GM21447 (cell line): ENCODE measurements around the gene LONP2.
"Not testable (repeated sequence)": the region's sequence is repeated elsewhere in the genome, so short reads cannot be mapped to it uniquely, and the experiment has no call there.

Experiments
- ATAC-seq: cut with Tn5 transposase; IDR thresholded peaks from one replicate; pipeline ENCODE4 v1.9.1; 2021; ENCODE audit not compliant: unreplicated experiment

Gene LONP2

GRCh38 chr16:48365025-48365600, 121.0 kb downstream of the LONP2 start:
- no peak for ATAC-seq

GRCh38 chr16:48365601-48366164, 121.6 kb downstream of the LONP2 start:
- ATAC-seq, result peak; percentile 86

GRCh38 chr16:48366165-48367093, 122.3 kb downstream of the LONP2 start:
- peak; percentile 68 for ATAC-seq

- ATAC-seq, result no peak
Measured at GRCh38 chr16:48367441-48368049, 123.4 kb downstream of the LONP2 start.

DNA sequence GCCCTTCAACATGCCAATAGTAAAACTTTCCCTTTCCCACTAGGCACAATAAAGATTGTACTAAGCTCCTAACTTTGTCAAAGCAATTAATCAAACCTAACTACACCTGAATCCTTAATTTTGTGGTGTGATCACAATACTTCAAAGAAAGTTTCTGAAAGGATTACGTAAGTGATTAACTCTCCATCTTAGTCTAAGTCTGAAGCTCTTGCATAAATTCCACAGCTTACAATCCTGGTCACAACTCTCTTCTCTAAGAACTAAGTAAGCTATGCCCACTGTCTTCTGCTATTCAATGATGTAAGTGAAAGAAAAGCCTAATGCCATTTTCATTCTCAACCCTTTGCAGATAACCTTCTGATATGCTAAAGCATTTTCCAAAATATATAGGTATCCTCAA, 125.7 kb downstream of the LONP2 start:
- no peak for ATAC-seq

GRCh38 chr16:48370229-48370628, 126.1 kb downstream of the LONP2 start:
- ATAC-seq, result no peak

DNA sequence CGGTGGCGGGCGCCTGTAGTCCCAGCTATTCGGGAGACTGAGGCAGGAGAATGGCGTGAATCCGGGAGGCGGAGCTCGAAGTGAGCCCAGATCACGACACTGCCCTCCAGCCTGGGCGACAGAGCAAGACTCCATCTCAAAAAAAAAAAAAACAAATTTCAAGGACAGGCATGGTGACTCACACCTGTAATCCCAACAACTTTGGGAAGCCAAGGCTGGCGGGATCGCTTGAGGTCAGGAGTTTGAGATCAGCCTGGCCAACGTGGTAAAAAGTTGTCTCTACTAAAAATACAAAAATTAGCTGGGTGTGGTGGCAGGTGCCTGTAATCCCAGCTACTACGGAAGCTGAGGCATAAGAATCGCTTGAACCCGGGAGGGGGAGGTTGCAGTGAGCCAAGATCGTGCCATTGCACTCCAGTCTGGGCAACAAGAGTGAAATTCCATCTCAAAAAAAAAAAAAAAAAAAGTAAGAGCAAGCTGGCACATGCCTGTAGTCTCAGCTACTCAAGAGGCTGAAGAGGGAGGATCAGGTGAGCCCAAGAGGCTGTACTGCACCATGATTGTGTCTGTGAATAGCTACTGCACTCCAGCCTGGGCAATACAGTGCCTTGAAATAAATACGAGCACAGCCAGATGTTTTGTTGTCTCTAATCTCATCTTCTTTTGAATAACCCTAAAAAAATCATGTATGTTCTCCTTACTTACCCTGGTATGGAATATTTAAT, 126.7 kb downstream of the LONP2 start:
- ATAC-seq, result not testable (repeated sequence)

GRCh38 chr16:48371393-48371780, 127.3 kb downstream of the LONP2 start:
- ATAC-seq, result no peak

DNA sequence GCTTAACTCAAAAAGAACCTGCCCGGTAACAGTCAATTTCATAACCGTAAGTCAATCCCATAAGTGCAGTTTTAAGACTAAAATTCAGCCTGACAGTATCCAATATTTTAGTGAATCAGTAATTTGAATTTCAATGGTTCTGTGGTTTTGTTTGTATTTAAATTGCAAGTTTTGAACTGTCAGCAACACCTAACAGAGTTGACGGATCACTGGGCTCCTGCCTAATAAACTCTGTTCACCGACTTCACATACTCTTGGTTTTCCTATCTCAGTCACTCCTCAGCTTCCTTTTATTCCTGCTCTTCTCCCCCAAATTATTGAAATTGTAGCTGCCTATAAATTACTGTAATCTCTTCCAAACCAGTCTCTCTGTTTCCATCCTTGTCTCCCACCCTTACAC, 128.6 kb downstream of the LONP2 start:
- no peak for ATAC-seq

DNA sequence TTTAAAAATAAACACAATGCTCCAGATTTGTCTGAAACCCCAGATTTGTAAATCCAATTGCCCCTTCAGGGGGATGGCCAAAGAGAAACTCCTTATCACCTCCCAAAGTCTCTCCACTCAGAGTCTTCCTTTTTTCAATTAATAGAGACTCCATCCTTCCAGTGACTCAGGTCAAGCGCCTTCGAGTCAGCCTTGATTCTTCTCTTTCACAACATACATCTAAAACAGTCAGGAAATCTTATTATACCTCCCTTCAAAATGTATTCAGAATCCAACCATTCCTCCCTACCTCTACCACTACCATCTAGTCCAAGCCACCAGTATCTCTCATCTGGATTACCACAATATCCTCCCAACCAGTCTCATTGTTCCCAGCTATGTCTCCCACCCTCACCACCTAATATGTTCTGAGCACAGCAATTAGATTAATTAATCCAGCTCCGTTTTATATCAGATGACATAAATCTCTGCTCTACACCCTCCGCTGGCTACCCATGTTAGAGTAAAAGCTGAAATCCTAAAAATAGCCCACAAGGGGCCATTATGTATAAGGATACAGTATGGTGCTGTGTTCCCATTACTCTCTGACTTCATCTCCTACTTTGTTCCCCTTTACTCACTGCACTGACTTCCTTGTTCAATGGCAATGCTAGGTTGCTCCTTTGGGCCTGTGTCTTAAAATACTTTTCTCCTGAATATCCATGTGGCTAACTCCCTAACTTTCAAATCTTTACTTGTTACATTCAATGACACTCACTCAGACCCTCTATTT, 129.3 kb downstream of the LONP2 start:
- no peak for ATAC-seq

DNA sequence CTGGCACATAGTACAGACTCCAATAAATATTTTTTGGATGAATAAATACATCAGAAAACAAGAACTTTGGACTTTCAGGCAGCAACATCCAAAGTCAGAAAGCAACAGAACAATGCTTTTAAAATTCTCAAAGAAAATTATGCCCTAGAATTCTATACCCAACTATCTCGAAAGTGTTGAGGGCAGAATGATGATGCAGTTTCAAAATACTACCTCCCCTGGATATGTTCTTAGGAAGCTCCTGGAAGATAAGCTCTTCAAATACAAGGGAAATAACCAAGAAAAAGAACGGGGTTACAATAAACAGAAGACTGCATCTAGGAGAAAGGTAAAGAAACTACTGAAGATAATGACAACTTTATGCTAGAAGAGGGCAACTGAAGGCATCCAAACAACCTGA, 130.2 kb downstream of the LONP2 start:
- no peak for ATAC-seq

DNA sequence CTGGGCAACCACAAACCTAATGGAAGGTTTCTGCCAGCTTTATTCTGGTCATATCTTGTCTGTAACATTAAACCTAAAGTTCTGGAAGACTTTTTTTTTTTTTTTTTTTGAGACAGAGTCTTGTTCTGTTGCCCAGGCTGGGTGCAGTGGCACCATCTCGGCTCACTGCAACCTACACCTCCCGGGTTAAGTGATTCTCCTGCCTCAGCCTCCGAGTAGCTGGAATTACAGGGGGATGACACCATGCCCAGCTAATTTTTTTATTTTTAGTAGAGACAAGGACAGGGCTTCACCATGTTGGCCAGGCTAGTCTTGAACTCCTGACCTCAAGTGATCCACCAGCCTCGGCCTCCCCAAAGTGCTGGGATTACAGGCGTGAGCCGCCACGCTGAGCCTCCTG, 133.2 kb downstream of the LONP2 start:
- ATAC-seq, result not testable (repeated sequence)

DNA sequence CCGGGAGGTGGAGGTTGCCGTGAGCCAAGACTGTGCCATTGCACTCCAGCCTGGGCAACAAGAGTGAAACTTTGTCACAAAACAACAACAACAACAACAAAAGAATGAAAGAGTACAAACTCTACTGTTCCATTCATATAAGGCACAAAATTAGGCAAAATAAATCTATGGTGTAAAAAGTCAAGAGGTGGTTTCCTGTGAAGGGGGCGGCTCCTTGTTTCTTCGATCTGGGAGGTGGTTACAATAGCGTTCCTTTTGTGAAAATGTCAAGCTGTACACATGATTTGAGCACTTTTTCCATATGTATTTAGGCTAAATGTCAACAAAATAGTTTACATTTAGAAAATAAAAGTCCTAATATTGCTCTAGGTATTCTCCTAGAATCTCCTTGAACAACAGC, 134.2 kb downstream of the LONP2 start:
- ATAC-seq, result no peak

DNA sequence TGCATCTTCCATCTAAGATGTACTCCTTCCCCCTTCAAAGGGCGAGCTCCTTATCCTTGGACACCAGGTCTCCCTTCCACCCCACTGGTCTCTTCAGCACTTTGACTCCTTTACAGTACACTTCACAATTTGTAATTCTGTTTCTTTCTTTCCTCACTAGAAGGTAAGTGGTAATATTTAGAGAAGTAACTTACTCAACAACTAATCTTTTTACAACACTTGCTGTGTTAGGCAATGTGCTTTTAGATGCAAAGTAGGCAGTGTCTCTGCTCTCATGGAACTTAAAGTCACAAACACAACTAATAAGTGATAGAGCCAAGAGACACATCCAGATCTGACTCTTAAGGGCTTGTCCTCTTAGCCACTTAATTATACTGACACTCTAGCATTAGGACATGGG, 134.7 kb downstream of the LONP2 start:
- ATAC-seq, result no peak

GRCh38 chr16:48381201-48381600, 137.1 kb downstream of the LONP2 start:
- ATAC-seq, result no peak

DNA sequence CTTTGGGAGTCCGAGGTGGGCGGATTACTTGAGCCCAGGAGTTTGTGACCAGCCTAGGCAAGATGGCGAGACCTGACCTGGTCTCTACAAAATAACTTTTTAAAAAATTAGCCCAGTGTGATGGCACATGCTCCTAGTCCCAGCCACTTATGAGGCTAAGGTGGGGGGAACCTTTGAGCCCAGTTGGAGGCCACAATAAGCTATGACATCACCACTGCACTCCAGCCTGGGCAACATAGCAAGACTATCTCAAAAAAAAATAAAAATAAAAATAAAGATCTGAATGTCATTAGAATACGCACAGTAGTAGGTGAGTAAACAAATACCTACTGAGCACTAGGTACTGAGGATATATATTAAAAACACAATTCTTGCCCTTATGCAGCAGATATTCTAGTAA, 138.0 kb downstream of the LONP2 start:
- ATAC-seq, result no peak

DNA sequence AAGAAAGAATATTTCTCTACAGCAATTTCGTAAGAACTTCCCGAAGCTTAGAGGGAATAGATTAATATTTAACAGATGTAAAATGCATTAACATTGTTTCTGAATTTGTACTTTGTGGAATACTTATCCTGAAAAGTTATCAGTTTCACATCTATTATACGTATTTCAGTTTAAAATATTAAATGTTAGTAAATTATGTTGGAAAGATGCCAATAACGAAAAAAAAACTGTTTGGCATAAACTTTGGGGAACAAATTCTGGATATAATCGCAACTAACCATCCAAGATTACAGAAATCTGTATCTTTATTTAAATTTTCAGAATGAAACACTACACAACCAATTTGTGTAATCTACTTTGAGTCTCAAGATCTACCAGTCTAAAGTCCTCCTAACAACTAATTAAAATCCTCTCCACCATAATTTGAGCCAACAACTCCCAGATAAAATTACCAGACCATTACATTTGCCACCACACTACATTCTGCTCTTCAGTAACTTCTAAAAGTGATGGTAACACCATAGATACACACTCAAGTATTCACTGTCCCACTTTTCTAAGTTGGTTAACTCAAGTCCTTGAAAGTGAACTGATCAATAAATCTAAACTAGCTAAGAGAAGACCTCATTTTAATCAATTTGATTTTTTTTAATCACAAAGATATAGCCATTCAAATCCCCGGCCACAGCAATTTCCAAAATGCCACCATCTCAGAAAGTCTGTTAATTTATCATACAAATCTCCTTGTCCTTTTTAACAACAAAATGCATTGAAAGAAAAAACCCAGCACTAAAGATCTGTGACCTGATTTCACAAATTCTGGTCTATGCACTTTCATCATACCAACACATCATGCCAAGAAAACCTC, 139.1 kb downstream of the LONP2 start:
- ATAC-seq, result no peak

DNA sequence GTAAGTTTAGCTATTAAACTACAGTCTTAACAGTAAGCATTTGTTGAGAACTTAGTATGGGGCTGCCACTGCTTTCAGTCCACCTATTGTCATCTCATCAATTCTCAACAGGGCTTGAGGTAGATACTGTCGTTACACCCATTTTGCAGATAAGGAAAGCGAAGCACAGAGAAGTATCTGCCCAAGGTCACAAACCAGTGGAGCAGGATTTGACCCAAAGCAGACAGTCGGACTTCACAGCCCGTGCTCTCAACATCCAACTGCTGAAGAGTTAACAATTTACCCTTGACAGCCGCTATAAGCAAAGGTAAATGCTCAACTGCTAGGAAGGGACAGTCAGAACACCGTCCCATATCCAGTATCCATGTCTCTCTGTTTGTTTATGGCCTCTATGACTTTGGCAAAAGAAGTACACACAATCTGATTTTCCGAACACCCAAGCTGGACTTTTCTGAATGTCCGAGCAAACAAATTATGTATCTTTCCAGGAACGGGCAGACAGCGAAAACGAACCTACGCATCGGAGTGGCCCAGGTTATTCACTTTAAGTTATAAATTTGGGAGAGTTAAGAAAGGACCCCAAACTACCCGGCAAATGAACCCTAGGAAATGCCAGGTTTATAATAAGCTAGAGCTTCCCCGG, 139.9 kb downstream of the LONP2 start:
- ATAC-seq, result no peak
